Myometrial cell (primary cell): ENCODE measurements around the gene PCDHGA4. TPM values are rescaled to one million over a fixed set of nuclear protein-coding genes. Genes with fewer than 3 reads are reported as not detected.

Experiments used
- total RNA-seq: library from RNA; depleted of rRNA; stranded (reverse); fragments of >200 nt; gene quantifications from 2 replicates; pipeline ENCODE4 v1.2.3, GENCODE V29; 2015

The PCDHGA4 gene
- 0.58 and 2.1 TPM in 2 replicates for total RNA-seq

GRCh38 chr5:141354900-141355469, at the start of gene PCDHGA4:
Gene PCDHGA4, plus strand, starts transcription at chr5:141355021. Its CDS starts 87 bp downstream, at chr5:141355108.

GRCh38 chr5:141320225-141321169, 34.3 kb upstream of the PCDHGA4 start, which contains the start of gene TAF7:
Gene TAF7, minus strand, starts transcription at chr5:141320784. Its CDS starts 740 bp downstream, at chr5:141320044.

GRCh38 chr5:141330299-141331080, 24.3 kb upstream of the PCDHGA4 start, which contains the start of gene PCDHGA1:
Gene PCDHGA1, plus strand, starts transcription at chr5:141330514.

GRCh38 chr5:141338538-141339306, 16.1 kb upstream of the PCDHGA4 start, which contains the start of gene PCDHGA2:
Gene PCDHGA2, plus strand, starts transcription at chr5:141338760.

GRCh38 chr5:141343242-141343952, 11.4 kb upstream of the PCDHGA4 start, which contains the start of gene PCDHGA3:
Gene PCDHGA3, plus strand, starts transcription at chr5:141343829. Its CDS starts 205 bp downstream, at chr5:141344034.

GRCh38 chr5:141349917-141350619, 4.8 kb upstream of the PCDHGA4 start, which contains the start of gene PCDHGB1:
Gene PCDHGB1, plus strand, starts transcription at chr5:141350099. Its CDS starts 162 bp downstream, at chr5:141350261.

GRCh38 chr5:141359790-141360426, 5.1 kb downstream of the PCDHGA4 start, which contains the start of gene PCDHGB2:
Gene PCDHGB2, plus strand, starts transcription at chr5:141359994. Its CDS starts 142 bp downstream, at chr5:141360136.

GRCh38 chr5:141363952-141364660, 9.3 kb downstream of the PCDHGA4 start, which contains the start of gene PCDHGA5:
Gene PCDHGA5, plus strand, starts transcription at chr5:141364162. Its CDS starts 169 bp downstream, at chr5:141364331.

GRCh38 chr5:141369994-141370848, 15.4 kb downstream of the PCDHGA4 start, which contains the start of gene PCDHGB3:
Gene PCDHGB3, plus strand, starts transcription at chr5:141370242. Its CDS starts 153 bp downstream, at chr5:141370395.

GRCh38 chr5:141373673-141374317, 19.0 kb downstream of the PCDHGA4 start, which contains the start of gene PCDHGA6:
Gene PCDHGA6, plus strand, starts transcription at chr5:141373891. Its CDS starts 193 bp downstream, at chr5:141374084.

GRCh38 chr5:141382469-141383294, 27.9 kb downstream of the PCDHGA4 start, which contains the start of gene PCDHGA7:
Gene PCDHGA7, plus strand, starts transcription at chr5:141382742. Its CDS starts 158 bp downstream, at chr5:141382900.

GRCh38 chr5:141387557-141388311, 32.9 kb downstream of the PCDHGA4 start, which contains the start of gene PCDHGB4:
Gene PCDHGB4, plus strand, starts transcription at chr5:141387698. Its CDS starts 187 bp downstream, at chr5:141387885.

GRCh38 chr5:141392429-141393198, 37.8 kb downstream of the PCDHGA4 start, which contains the start of gene PCDHGA8:
Gene PCDHGA8, plus strand, starts transcription at chr5:141392633. Its CDS starts 181 bp downstream, at chr5:141392814.

